ENCODE results near the gene IFT88.

- no peak for TF ChIP-seq TAF1 (conservative IDR thresholded peaks at IDR 0.05)
- TF ChIP-seq CTCF (IDR thresholded peaks at IDR 0.05; ENCODE audit: low read depth, low read length, missing input control) = no peak
- no peak for TF ChIP-seq EGR1 (IDR thresholded peaks at IDR 0.05; ENCODE audit: low read depth in 2 of 2)
- TF ChIP-seq YY1 (IDR thresholded peaks at IDR 0.05) = no peak
- TF ChIP-seq REST (IDR thresholded peaks at IDR 0.05) = no peak
- no peak for TF ChIP-seq GABPA (IDR thresholded peaks at IDR 0.05 in 1 of 2, conservative IDR thresholded peaks at IDR 0.05 in 1 of 2)
- no peak for TF ChIP-seq RAD21 (IDR thresholded peaks at IDR 0.05)
- TF ChIP-seq ZBTB33 (IDR thresholded peaks at IDR 0.05) = no peak
- TF ChIP-seq ATF3 (IDR thresholded peaks at IDR 0.05) = no peak
- TF ChIP-seq MAX (IDR thresholded peaks at IDR 0.05) = no peak
- no peak for TF ChIP-seq JUND (IDR thresholded peaks at IDR 0.05)
- TF ChIP-seq SP1 (IDR thresholded peaks at IDR 0.05) = no peak
- TF ChIP-seq HNF4A (conservative IDR thresholded peaks at IDR 0.05) = no peak
Measured at GRCh38 chr13:20610006-20610405, 43.0 kb downstream of the IFT88 start.

Data from liver (tissue), 3 donors.